Pancreas (tissue), 10 donors: Measurements from ENCODE around the gene ARHGAP23. TPM values are rescaled to one million over a fixed set of nuclear protein-coding genes. Genes with fewer than 3 reads are reported as not detected.

Experiments
- ATAC-seq, 4 donors: fragments of 200-7000 bp; cut with Tn5 transposase; one replicate each; pipeline versions ENCODE4 v1.8.0 to v1.9.1; 2020; ENCODE audit warnings: mild to moderate bottlenecking in 4 of 4, moderate library complexity in 4 of 4
- DNase-seq, 6 donors: peaks; one replicate each; pipeline ENCODE4 v3.0.0-alpha.2; 2020
- FAIRE-seq: peaks from 2 replicates; lab custom pipeline; 2012; peaks lifted over from hg19 to GRCh38; lab: Jason Lieb, UNC
- H3K27ac ChIP-seq, 4 donors: fragments of 200-600 bp; sonication (generic); 1 replicate in 3 of 4; 2 replicates in 1 of 4; pipeline versions ENCODE4 v1.5.0 to v1.8.0; 2020
- H3K27me3 ChIP-seq, 4 donors: fragments of 200-600 bp; one replicate each; pipeline ENCODE4 v1.8.0; 2021
- H3K36me3 ChIP-seq, 3 donors: fragments of 200-600 bp; sonication (generic) in 1 of 3; one replicate each; pipeline versions ENCODE4 v1.5.0 to v1.8.0; 2020 to 2021
- H3K4me1 ChIP-seq, 3 donors: fragments of 200-600 bp; one replicate each; pipeline ENCODE4 v1.8.0; 2021
- H3K4me3 ChIP-seq, 4 donors: fragments of 200-600 bp; sonication (generic) in 2 of 4; one replicate each; pipeline versions ENCODE4 v1.5.0 to v1.8.0; 2020 to 2021
- H3K9me3 ChIP-seq, 4 donors: fragments of 200-600 bp; one replicate each; pipeline ENCODE4 v1.8.0; 2021
- WGBS, 2 donors: extraction: QIAGEN DNeasy Blood & Tissue Kit; methylation state at CpG; one replicate each; pipeline ENCODE4 v1.1.7; 2013; 5-methylcytosine and 5-hydroxymethylcytosine counted together
- intact Hi-C, 3 donors: fragments of 100-400 bp; cut with DNase I; formaldehyde crosslinking; loops; one replicate each; pipeline versions ENCODE4 v1.11.1 to v1.14.2; 2022
- polyA plus RNA-seq, 2 donors: library from polyadenylated mRNA; stranded (reverse); fragments of 200-250 nt; gene quantifications; one replicate each; pipeline ENCODE4 v1.2.3, GENCODE V29; 2013
- total RNA-seq, 6 donors: library from RNA; stranded (reverse); fragmentation: NEBNext Ultra II Directional in 4 of 6; extraction: Animal tissue kit (Norgen Biotek cat#: 25700) in 4 of 6; gene quantifications; one replicate each; pipeline versions ENCODE4 v1.2.1 to v1.2.4, GENCODE V29; 2021 to 2023
- TF ChIP-seq, protein P1 (sequence below), 4 donors: fragments of 200-600 bp; sonication (generic) in 3 of 4; IDR thresholded peaks; one replicate each; pipeline versions ENCODE4 v1.5.0 to v1.8.0; 2021; ENCODE audit warnings: antibody characterized with exemption in 4 of 4
- donor health status: healthy with polysubstance abuse.
- donor health status: DM: no; HTN: no; CAD: no; lungs with moderate emphysema.
- donor health status: DM: no; HTN: no; CAD: no.
- donor health status: control.
- donor health status: control.
- donor health status: Bipolar disorder and iron deficiency.
- donor health status: DM: yes; HTN: yes; CAD: no.
- donor health status: DM: no; HTN: no; CAD: no.
- donor health status: DM: no; HTN: no; CAD: no.
- donor health status: DM: yes; HTN: yes; CAD: no.

Gene ARHGAP23
- total and polyA plus RNA-seq, 8 donors, result 2.5 to 7.1 (median 3.9) TPM

DNA sequence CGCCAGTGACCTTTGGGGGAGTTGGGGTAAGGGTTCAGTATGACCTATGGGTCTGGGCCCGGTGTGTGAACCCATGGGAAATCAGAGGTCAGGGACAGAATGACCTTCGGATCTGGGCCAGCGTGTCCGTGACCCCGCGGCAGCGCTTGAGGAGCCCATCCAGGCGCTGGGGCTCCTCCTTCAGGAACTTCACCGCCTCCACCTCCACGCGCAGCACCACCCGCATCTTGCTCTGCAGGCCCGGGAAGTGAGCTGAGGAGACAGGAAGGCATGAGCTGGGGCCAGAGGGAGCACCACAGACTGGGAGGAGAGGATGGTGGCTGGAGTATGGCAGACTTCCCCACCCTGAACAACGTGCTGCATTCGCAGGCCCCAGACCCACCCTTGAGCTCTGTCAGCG lies 124.1 kb downstream of the ARHGAP23 start:
- FAIRE-seq (no peak), DNase-seq (no peak), ATAC-seq (no peak)
- Histone ChIP-seq H3K36me3 (no peaks in the 10 kb centered on the region), H3K4me1 (peaks cover 0 to under 1% (median 0%) of the 10 kb centered on the region in 3 donors), H3K27ac (no peak overlapping the region), H3K9me3 (no peaks in the 10 kb centered on the region), H3K27me3 (no peaks in the 10 kb centered on the region), H3K4me3 (no peak overlapping the region)
- TF ChIP-seq, protein P1, sequence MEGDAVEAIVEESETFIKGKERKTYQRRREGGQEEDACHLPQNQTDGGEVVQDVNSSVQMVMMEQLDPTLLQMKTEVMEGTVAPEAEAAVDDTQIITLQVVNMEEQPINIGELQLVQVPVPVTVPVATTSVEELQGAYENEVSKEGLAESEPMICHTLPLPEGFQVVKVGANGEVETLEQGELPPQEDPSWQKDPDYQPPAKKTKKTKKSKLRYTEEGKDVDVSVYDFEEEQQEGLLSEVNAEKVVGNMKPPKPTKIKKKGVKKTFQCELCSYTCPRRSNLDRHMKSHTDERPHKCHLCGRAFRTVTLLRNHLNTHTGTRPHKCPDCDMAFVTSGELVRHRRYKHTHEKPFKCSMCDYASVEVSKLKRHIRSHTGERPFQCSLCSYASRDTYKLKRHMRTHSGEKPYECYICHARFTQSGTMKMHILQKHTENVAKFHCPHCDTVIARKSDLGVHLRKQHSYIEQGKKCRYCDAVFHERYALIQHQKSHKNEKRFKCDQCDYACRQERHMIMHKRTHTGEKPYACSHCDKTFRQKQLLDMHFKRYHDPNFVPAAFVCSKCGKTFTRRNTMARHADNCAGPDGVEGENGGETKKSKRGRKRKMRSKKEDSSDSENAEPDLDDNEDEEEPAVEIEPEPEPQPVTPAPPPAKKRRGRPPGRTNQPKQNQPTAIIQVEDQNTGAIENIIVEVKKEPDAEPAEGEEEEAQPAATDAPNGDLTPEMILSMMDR (IDR thresholded peaks at IDR 0.05), result no peak
- 89 to 90% methylated on average over 16 to 17 of the region's 17 CpGs for WGBS, 2 donors
- intact Hi-C loops, result no loop called here

DNA sequence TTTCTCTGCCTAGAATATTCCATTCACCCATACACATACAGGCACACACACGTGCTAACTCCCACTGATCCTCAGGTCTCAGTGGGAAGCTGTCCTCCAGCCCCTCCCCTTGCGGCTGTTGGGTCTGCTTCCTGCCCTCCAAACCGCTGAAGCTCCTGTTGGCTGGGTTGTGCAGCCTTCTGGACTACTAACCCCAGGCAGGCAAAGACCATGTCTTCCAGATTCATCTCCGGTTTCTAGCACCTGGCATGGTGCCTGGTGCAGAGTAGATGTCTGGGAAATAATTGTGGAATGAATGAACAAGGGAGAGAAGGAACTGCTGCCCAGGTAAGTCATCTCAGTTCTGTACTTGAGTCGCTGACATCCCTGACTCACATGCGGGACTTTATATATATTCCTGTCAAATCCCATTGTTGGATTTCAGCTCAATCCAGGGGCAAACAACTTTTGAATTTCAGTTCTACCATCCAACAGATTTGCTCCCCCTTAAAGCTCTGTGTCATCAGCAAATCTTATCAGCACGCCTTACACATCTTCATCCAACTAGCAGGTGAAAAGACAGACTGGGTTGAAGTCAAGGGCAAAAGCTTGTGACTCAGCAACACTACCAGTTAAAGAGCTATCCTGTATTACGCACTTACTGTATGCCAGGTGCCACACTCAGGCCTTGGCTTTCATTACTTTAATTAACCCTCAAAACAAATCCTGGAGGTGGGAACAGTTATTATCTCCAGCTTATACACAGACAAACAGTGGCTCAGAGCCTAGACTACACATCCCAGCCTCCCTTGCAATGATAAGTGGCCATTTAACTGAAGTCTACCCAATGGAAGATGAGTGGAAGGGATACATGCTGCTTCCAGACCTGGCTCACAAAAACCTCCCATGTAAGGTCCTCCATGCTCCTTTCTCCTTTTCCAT lies 126.4 kb downstream of the ARHGAP23 start:
- Histone ChIP-seq H3K4me3 (no peak overlapping the region), H3K27ac (no peak overlapping the region), H3K36me3 (no peaks in the 10 kb centered on the region), H3K4me1 (peaks cover 0 to 7% (median 5%) of the 10 kb centered on the region in 3 donors), H3K27me3 (no peaks in the 10 kb centered on the region), H3K9me3 (no peaks in the 10 kb centered on the region)
- no peak for DNase-seq
- no peak for ATAC-seq
- TF ChIP-seq, protein P1 (IDR thresholded peaks at IDR 0.05), result no peak
- WGBS, 2 donors, result 75 to 78% methylated on average over 8 of the region's 8 CpGs
- intact Hi-C loops, result no loop called here
- FAIRE-seq, result no peak

DNA sequence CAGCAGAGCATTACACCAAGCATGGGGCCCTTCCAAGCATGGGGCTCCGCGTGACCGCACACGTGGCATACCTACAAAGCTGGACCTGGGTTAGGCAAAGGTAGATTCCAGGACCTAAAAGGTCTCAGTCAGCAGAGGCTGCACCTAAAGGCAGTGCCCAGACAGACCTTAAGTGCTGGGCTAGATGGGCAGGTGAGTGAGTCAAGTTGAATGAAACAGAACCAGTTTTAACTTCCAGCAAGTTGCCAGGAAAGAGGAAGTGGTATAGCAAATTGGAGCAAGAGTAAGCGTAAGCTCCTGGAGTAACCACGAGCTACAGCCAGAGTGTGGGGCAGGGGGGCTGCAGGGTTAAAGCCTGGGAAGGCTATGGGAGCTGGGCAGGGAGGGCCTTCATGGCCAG lies 128.0 kb downstream of the ARHGAP23 start:
- 89 to 91% methylated on average over 6 of the region's 6 CpGs for WGBS, 2 donors
- no peak for ATAC-seq
- no peak for DNase-seq
- intact Hi-C loops, result no loop called here
- H3K4me1 ChIP-seq, result peaks cover 0 to 11% (median 9%) of the 10 kb centered on the region in 3 donors
- no peaks in the 10 kb centered on the region for H3K27me3 ChIP-seq
- FAIRE-seq, result no peak
- TF ChIP-seq, protein P1 (IDR thresholded peaks at IDR 0.05), result no peak
- no peak overlapping the region for H3K27ac ChIP-seq
- H3K9me3 ChIP-seq, result no peaks in the 10 kb centered on the region
- no peak overlapping the region for H3K4me3 ChIP-seq
- no peaks in the 10 kb centered on the region for H3K36me3 ChIP-seq

DNA sequence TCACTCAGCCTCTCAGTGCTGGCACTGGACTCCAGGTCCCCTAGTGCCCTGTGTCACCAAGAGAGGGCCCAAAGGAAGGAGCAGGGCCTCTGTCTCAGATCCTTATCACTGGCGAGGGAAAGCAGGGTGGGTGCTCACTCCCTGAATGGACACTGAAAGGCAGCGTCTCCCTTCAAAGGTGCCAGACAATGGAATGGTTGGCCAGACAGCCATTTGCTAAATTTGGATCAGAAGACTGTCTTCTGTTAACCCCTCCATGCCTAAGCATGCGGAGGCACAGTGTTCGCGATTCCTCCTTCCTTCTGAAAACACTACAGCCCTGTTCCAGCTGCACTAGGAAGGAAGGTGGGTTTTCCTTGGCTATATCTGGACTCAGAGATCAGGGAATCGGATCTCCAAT lies 129.1 kb downstream of the ARHGAP23 start:
- H3K4me1 ChIP-seq, result peaks cover 0 to 11% (median 9%) of the 10 kb centered on the region in 3 donors
- FAIRE-seq, result no peak
- TF ChIP-seq, protein P1 (IDR thresholded peaks at IDR 0.05), result no peak
- no peaks in the 10 kb centered on the region for H3K9me3 ChIP-seq
- H3K27ac ChIP-seq, result peak overlapping the region in 2 of 4 donors; percentile 15 to 38
- no peak for DNase-seq
- no peak for ATAC-seq
- intact Hi-C loops, result no loop called here
- WGBS, 2 donors, result 76 to 77% methylated on average over 6 of the region's 6 CpGs
- H3K4me3 ChIP-seq, result peak overlapping the region in 1 of 4 donors; percentile 45
- H3K27me3 ChIP-seq, result peaks cover 0 to 4% (median 0%) of the 10 kb centered on the region in 4 donors
- H3K36me3 ChIP-seq, result no peaks in the 10 kb centered on the region
